Measurements from ENCODE around the gene NPHS1. TPM values are rescaled to one million over a fixed set of nuclear protein-coding genes. Genes with fewer than 3 reads are reported as not detected.

The NPHS1 gene
- total and polyA plus RNA-seq, 9 of the 15 experiments (the other 6 are each of a cell fraction or from before 2014, with no cell fraction given) = 0.01 to 0.28 (median 0.14) TPM; not detected in 5

DNA sequence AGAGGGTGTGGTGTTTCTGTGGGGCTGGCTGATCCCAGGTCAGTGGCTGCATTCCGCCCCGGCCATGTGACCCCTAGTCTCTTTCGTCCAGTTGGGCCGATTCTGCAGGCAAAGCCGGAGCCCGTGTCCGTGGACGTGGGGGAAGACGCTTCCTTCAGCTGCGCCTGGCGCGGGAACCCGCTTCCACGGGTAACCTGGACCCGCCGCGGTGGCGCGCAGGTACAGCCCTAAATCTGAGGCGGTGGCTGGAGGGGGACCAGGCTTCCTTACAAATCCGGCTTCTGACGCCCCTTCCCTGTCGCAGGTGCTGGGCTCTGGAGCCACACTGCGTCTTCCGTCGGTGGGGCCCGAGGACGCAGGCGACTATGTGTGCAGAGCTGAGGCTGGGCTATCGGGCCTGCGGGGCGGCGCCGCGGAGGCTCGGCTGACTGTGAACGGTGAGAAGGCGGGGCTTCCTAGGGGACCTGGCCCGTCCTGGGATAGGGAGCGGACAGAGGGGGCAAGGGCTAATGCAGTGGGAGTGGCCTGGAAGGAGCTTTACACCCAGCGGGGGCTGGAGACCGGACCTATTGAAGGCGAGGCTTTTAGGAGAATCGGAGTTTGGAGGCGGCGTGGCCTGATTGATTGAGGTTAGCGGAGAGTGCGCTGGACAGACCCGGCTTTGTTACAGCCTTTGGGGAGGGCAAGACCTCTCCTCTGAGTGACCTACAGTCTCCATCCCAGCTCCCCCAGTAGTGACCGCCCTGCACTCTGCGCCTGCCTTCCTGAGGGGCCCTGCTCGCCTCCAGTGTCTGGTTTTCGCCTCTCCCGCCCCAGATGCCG lies 8.7 kb upstream of the NPHS1 start:
- no peak overlapping the region for H3K4me3 ChIP-seq
- in situ Hi-C loops (cut with MboI) (no loop called here), intact Hi-C loops (cut with micrococcal nuclease) (no loop called here)
- WGBS (ENCODE audit: insufficient coverage, low coverage, missing lambda C conversion rate) = 21% methylated on average over 39 of the region's 55 CpGs
- BruUV-seq (replicated peaks) = no TSS peak
- peak overlapping the region; percentile 21 for H3K4me2 ChIP-seq (ENCODE audit: insufficient read depth, low read length)
- DNase-seq (ENCODE audit: extremely low read depth in 1 of 4, low spot score in 3 of 4) (peak; percentile 55 to 76 (median 74)), FAIRE-seq (peak; percentile 55), ATAC-seq (peak; percentile 90)
- ChIA-PET POLR2A (interaction anchor here (0.8 to 1.9 kb wide), 2 partner anchors 12 to 41 kb away, joined by 3 to 7 read pairs; no protein-coding TSS in a partner anchor), CTCF (ENCODE audit: low intra/inter-chr PET ratio) (no interaction called here)
- peaks cover 7 to 48% of the 10 kb centered on the region in 2 experiments for H3K4me1 ChIP-seq (replicated peaks in 1 of 2; ENCODE audit: control insufficient read depth in 2 of 2, insufficient read depth in 2 of 2, low read length in 2 of 2)
- no peak overlapping the region for H3K27ac ChIP-seq (ENCODE audit: extremely low read depth, low read depth, low read length)
- peaks cover 5% of the 10 kb centered on the region; the same call in 1 of the 2 replicates for H3K9me3 ChIP-seq (replicated peaks; ENCODE audit: control insufficient read depth, insufficient read depth, low read depth, low read length)
- H3K79me2 ChIP-seq (ENCODE audit: control insufficient read depth, insufficient read depth, low read length) = no peaks in the 10 kb centered on the region
- no peaks in the 10 kb centered on the region for H3K9me1 ChIP-seq (ENCODE audit: control insufficient read depth, insufficient read depth, low read length)
- H4K20me1 ChIP-seq (replicated peaks; ENCODE audit: control insufficient read depth, insufficient read depth, low read length) = no peaks in the 10 kb centered on the region
- peak overlapping the region; percentile 47; the same call in 1 of the 2 replicates for H2AFZ ChIP-seq (ENCODE audit: low read depth, low read length)
- peaks cover 9 to 41% of the 10 kb centered on the region in 2 experiments; a peak in 3 of 5 replicates for H3K27me3 ChIP-seq (ENCODE audit: control insufficient read depth in 2 of 2, insufficient read depth in 2 of 2, low read length in 2 of 2)
- H3K9ac ChIP-seq (ENCODE audit: insufficient read depth in 1 of 2, low read depth in 2 of 2, low read length in 2 of 2) = peak overlapping the region in 1 of 2 experiments; percentile 66; a peak in 2 of 4 replicates
- no peaks in the 10 kb centered on the region for H3K36me3 ChIP-seq (ENCODE audit: control insufficient read depth, insufficient read depth, low read length)
- TF ChIP-seq CHD2 (IDR thresholded peaks at IDR 0.05; ENCODE audit: low read depth, low read length) (no peak), ILF3 (IDR thresholded peaks at IDR 0.05; ENCODE audit: borderline replicate concordance) (no peak), DNMT1 (IDR thresholded peaks at IDR 0.05) (no peak), NRF1 (conservative IDR thresholded peaks at IDR 0.05 in 1 of 2, IDR thresholded peaks at IDR 0.05 in 1 of 2) (peak; percentile 27 to 44; a peak in 2 of 4 replicates), SRF (CRISPR knock-in tag; IDR thresholded peaks at IDR 0.05) (no peak), NFE2L1 (tag; IDR thresholded peaks at IDR 0.05; ENCODE audit: borderline replicate concordance, low read depth) (no peak), MCM5 (IDR thresholded peaks at IDR 0.05; ENCODE audit: low read depth) (no peak), MBD2 (IDR thresholded peaks at IDR 0.05; ENCODE audit: borderline replicate concordance, low read depth) (no peak)
- TF ChIP-seq, protein P1, sequence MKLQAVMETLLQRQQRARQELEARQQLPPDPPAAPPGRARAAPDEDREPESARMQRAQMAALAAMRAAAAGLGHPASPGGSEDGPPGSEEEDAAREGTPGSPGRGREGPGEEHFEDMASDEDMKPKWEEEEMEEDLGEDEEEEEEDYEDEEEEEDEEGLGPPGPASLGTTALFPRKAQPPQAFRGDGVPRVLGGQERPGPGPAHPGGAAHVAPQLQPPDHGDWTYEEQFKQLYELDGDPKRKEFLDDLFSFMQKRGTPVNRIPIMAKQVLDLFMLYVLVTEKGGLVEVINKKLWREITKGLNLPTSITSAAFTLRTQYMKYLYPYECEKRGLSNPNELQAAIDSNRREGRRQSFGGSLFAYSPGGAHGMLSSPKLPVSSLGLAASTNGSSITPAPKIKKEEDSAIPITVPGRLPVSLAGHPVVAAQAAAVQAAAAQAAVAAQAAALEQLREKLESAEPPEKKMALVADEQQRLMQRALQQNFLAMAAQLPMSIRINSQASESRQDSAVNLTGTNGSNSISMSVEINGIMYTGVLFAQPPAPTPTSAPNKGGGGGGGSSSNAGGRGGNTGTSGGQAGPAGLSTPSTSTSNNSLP (IDR thresholded peaks at IDR 0.05; ENCODE audit: borderline replicate concordance, low read depth, low read length) = no peak
- TF ChIP-seq, protein P2, sequence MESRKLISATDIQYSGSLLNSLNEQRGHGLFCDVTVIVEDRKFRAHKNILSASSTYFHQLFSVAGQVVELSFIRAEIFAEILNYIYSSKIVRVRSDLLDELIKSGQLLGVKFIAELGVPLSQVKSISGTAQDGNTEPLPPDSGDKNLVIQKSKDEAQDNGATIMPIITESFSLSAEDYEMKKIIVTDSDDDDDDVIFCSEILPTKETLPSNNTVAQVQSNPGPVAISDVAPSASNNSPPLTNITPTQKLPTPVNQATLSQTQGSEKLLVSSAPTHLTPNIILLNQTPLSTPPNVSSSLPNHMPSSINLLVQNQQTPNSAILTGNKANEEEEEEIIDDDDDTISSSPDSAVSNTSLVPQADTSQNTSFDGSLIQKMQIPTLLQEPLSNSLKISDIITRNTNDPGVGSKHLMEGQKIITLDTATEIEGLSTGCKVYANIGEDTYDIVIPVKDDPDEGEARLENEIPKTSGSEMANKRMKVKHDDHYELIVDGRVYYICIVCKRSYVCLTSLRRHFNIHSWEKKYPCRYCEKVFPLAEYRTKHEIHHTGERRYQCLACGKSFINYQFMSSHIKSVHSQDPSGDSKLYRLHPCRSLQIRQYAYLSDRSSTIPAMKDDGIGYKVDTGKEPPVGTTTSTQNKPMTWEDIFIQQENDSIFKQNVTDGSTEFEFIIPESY (CRISPR knock-in tag; IDR thresholded peaks at IDR 0.05) = peak; percentile 51; the same call in 1 of the 2 replicates
- TF ChIP-seq, protein P3, sequence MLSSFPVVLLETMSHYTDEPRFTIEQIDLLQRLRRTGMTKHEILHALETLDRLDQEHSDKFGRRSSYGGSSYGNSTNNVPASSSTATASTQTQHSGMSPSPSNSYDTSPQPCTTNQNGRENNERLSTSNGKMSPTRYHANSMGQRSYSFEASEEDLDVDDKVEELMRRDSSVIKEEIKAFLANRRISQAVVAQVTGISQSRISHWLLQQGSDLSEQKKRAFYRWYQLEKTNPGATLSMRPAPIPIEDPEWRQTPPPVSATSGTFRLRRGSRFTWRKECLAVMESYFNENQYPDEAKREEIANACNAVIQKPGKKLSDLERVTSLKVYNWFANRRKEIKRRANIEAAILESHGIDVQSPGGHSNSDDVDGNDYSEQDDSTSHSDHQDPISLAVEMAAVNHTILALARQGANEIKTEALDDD (IDR thresholded peaks at IDR 0.05) = no peak
- TF ChIP-seq, protein P4, sequence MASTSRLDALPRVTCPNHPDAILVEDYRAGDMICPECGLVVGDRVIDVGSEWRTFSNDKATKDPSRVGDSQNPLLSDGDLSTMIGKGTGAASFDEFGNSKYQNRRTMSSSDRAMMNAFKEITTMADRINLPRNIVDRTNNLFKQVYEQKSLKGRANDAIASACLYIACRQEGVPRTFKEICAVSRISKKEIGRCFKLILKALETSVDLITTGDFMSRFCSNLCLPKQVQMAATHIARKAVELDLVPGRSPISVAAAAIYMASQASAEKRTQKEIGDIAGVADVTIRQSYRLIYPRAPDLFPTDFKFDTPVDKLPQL (IDR thresholded peaks at IDR 0.05; ENCODE audit: extremely low read depth, insufficient read length) = no peak
- TF ChIP-seq, protein P5, sequence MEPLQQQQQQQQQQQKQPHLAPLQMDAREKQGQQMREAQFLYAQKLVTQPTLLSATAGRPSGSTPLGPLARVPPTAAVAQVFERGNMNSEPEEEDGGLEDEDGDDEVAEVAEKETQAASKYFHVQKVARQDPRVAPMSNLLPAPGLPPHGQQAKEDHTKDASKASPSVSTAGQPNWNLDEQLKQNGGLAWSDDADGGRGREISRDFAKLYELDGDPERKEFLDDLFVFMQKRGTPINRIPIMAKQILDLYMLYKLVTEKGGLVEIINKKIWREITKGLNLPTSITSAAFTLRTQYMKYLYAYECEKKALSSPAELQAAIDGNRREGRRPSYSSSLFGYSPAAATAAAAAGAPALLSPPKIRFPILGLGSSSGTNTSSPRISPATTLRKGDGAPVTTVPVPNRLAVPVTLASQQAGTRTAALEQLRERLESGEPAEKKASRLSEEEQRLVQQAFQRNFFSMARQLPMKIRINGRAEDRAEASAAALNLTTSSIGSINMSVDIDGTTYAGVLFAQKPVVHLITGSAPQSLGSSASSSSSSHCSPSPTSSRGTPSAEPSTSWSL (CRISPR knock-in tag; IDR thresholded peaks at IDR 0.05; ENCODE audit: borderline replicate concordance) = no peak

All from K562 (cell line).